Epithelial cell of esophagus (primary cell): Measurements from ENCODE around the gene PLA2G4A.
A peak's percentile ranks its signal among the peaks of the same experiment; 100 is the strongest.

ENCODE experiments used
- DNase-seq: peaks from one replicate; pipeline ENCODE4 v3.0.0; 2010; ENCODE audit warnings: low read depth
- H3K4me3 ChIP-seq: 2 replicates; pipeline ENCODE4 v1.5.1; 2011; ENCODE audit warnings: mild to moderate bottlenecking, low read length, control low read depth
- CTCF ChIP-seq: IDR thresholded peaks from 2 replicates; pipeline ENCODE4 v1.5.1; 2011; ENCODE audit warnings: low read depth, mild to moderate bottlenecking, low read length, control low read depth, inconsistent platforms; ENCODE audit not compliant: insufficient read depth; ENCODE audit errors: missing control alignments

The PLA2G4A gene

GRCh38 chr1:186925881-186926669 is 97.3 kb downstream of the PLA2G4A start:
- DNase-seq, result no peak
- no peak for TF ChIP-seq CTCF
- no peak overlapping the region for H3K4me3 ChIP-seq

GRCh38 chr1:186927884-186928283 is 99.1 kb downstream of the PLA2G4A start:
- TF ChIP-seq CTCF, result no peak
- peak; percentile 56 for DNase-seq
- no peak overlapping the region for H3K4me3 ChIP-seq

- no peak overlapping the region for H3K4me3 ChIP-seq
- no peak for TF ChIP-seq CTCF
- DNase-seq, result no peak
Measured at GRCh38 chr1:186930238-186930637, 101.5 kb downstream of the PLA2G4A start.

- no peak for DNase-seq
- TF ChIP-seq CTCF, result no peak
- H3K4me3 ChIP-seq, result no peak overlapping the region
Measured at GRCh38 chr1:186937016-186937670, 108.4 kb downstream of the PLA2G4A start.

- DNase-seq, result no peak
- TF ChIP-seq CTCF, result no peak
- no peak overlapping the region for H3K4me3 ChIP-seq
Measured at GRCh38 chr1:186943891-186944686, 115.3 kb downstream of the PLA2G4A start.

GRCh38 chr1:186945146-186945545 is 116.4 kb downstream of the PLA2G4A start:
- no peak for DNase-seq
- no peak for TF ChIP-seq CTCF
- no peak overlapping the region for H3K4me3 ChIP-seq
